Renal cortex interstitium (tissue), 11 donors: Measurements from ENCODE around the gene ORM1. TPM values are rescaled to one million over a fixed set of nuclear protein-coding genes. Genes with fewer than 3 reads are reported as not detected.

Source experiments
- DNase-seq, 11 donors: peaks; one replicate each; pipeline ENCODE4 v3.0.0-alpha.2; 2013; ENCODE audit warnings: low read depth in 9 of 11, low spot score in 4 of 11; ENCODE audit errors: extremely low read depth in 1 of 11
- polyA plus RNA-seq, 3 donors: library from polyadenylated mRNA; unstranded; fragments of 120-200 nt; gene quantifications; one replicate each; pipeline ENCODE4 v1.2.1, GENCODE V29; 2013; ENCODE audit not compliant: insufficient read length in 3 of 3

Gene ORM1
- polyA plus RNA-seq, 3 donors: 0.32 to 0.48 TPM; not detected in 1

GRCh38 chr9:114301798-114302565, 20.9 kb upstream of the ORM1 start:
- DNase-seq: no peak

GRCh38 chr9:114302727-114303126, 20.2 kb upstream of the ORM1 start:
- DNase-seq: no peak

GRCh38 chr9:114303571-114303970, 19.3 kb upstream of the ORM1 start:
- DNase-seq: no peak

GRCh38 chr9:114303977-114304376, 18.9 kb upstream of the ORM1 start:
- DNase-seq: no peak

- no peak for DNase-seq
Observed at GRCh38 chr9:114304416-114305188, 18.3 kb upstream of the ORM1 start.

- DNase-seq: no peak
Observed at GRCh38 chr9:114307899-114308267, 15.0 kb upstream of the ORM1 start.

- DNase-seq: no peak
Observed at GRCh38 chr9:114308361-114308950, 14.4 kb upstream of the ORM1 start.

- no peak for DNase-seq
Observed at GRCh38 chr9:114309096-114309495, 13.8 kb upstream of the ORM1 start.

- DNase-seq: no peak
Observed at GRCh38 chr9:114310471-114311450, 12.1 kb upstream of the ORM1 start.

GRCh38 chr9:114311571-114312512, 11.1 kb upstream of the ORM1 start:
- DNase-seq: no peak

GRCh38 chr9:114312513-114312875, 10.4 kb upstream of the ORM1 start:
- no peak for DNase-seq

GRCh38 chr9:114313186-114313585, 9.7 kb upstream of the ORM1 start:
- no peak for DNase-seq

GRCh38 chr9:114314256-114314867, 8.5 kb upstream of the ORM1 start:
- no peak for DNase-seq

GRCh38 chr9:114314881-114315722, 7.8 kb upstream of the ORM1 start:
- DNase-seq: no peak

- no peak for DNase-seq
Observed at GRCh38 chr9:114315723-114316363, 7.1 kb upstream of the ORM1 start.

- no peak for DNase-seq
Observed at GRCh38 chr9:114316605-114317230, 6.2 kb upstream of the ORM1 start.
